Endothelial cell of umbilical vein (primary cell): ENCODE measurements around the gene SH3PXD2B.

Experiments
- CTCF ChIP-seq, 2 donors: IDR thresholded peaks; 1 replicate in 1 of 2; 2 replicates in 1 of 2; pipeline ENCODE4 v1.5.1; 2011; ENCODE audit warnings: low read length in 2 of 2, mild to moderate bottlenecking in 2 of 2, moderate library complexity in 2 of 2, control low read depth in 1 of 2, inconsistent platforms in 1 of 2, low read depth in 1 of 2; ENCODE audit not compliant: insufficient read depth in 1 of 2; ENCODE audit errors: extremely low read depth in 1 of 2
- EZH2 ChIP-seq: IDR thresholded peaks from 2 replicates; pipeline ENCODE4 v1.6.1; 2012; ENCODE audit warnings: borderline replicate concordance, low read depth, mild to moderate bottlenecking, moderate library complexity, low read length, inconsistent platforms; ENCODE audit not compliant: severe bottlenecking
- FOS ChIP-seq: IDR thresholded peaks from 2 replicates; pipeline ENCODE4 v1.6.1; 2011; ENCODE audit warnings: mild to moderate bottlenecking, low read length, moderate library complexity, borderline replicate concordance; ENCODE audit not compliant: insufficient read depth
- GATA2 ChIP-seq: IDR thresholded peaks from 2 replicates; pipeline ENCODE4 v1.7.0; 2011; ENCODE audit warnings: low read depth, mild to moderate bottlenecking, moderate library complexity, mixed read lengths, low read length; ENCODE audit not compliant: insufficient read length, insufficient read depth
- MAX ChIP-seq: IDR thresholded peaks from 2 replicates; pipeline ENCODE4 v1.6.1; 2011; ENCODE audit not compliant: insufficient read depth, insufficient read length
- MYC ChIP-seq: IDR thresholded peaks from one replicate; pipeline ENCODE4 v1.6.1; 2011; ENCODE audit warnings: mild to moderate bottlenecking, low read depth, low read length
- POLR2A ChIP-seq: IDR thresholded peaks from 2 replicates; pipeline ENCODE4 v1.6.1; 2012; ENCODE audit warnings: low read depth, mild to moderate bottlenecking, control low read depth, low read length
- POLR2AphosphoS5 ChIP-seq: IDR thresholded peaks from 2 replicates; pipeline ENCODE4 v1.6.1; 2012; ENCODE audit warnings: low read depth, mild to moderate bottlenecking, control low read depth, low read length, moderate library complexity; ENCODE audit not compliant: insufficient read depth

- TF ChIP-seq POLR2A = no peak
- TF ChIP-seq CTCF (IDR thresholded peaks at IDR 0.05; ENCODE audit: extremely low read depth in 1 of 2, insufficient read depth in 1 of 2, low read depth in 1 of 2, low read length in 2 of 2) = no peak
- TF ChIP-seq FOS = no peak
- no peak for TF ChIP-seq EZH2
- TF ChIP-seq MYC = no peak
- no peak for TF ChIP-seq POLR2AphosphoS5
- TF ChIP-seq MAX = no peak
- no peak for TF ChIP-seq GATA2
These were observed 58.1 kb downstream of the SH3PXD2B start for GRCh38 chr5:172396220-172396619.
